COLO829 (cell line): Measurements from ENCODE around the gene RFX3.

Experiments
- DNase-seq: peaks from one replicate; pipeline ENCODE4 v3.0.0; 2012; ENCODE audit warnings: low spot score

Gene RFX3

GRCh38 chr9:3433066-3433465, 92.7 kb downstream of the RFX3 start:
- DNase-seq = no peak

GRCh38 chr9:3431890-3432289, 93.9 kb downstream of the RFX3 start:
- DNase-seq = no peak

- DNase-seq = no peak
Measured at GRCh38 chr9:3419893-3420292, 105.9 kb downstream of the RFX3 start.

GRCh38 chr9:3415906-3416305, 109.9 kb downstream of the RFX3 start:
- DNase-seq = no peak

- DNase-seq = no peak
Measured at GRCh38 chr9:3413984-3414383, 111.8 kb downstream of the RFX3 start.

GRCh38 chr9:3410461-3410860, 115.3 kb downstream of the RFX3 start:
- DNase-seq = no peak

GRCh38 chr9:3409453-3409852, 116.3 kb downstream of the RFX3 start:
- DNase-seq = no peak

- DNase-seq = peak; percentile 11
Measured at GRCh38 chr9:3403315-3403714, 122.5 kb downstream of the RFX3 start.

- peak; percentile 33 for DNase-seq
Measured at GRCh38 chr9:3401221-3401954, 124.4 kb downstream of the RFX3 start.

- no peak for DNase-seq
Measured at GRCh38 chr9:3398232-3398648, 127.6 kb downstream of the RFX3 start.

- DNase-seq = no peak
Measured at GRCh38 chr9:3397766-3398165, 128.0 kb downstream of the RFX3 start.

GRCh38 chr9:3391414-3391813, 134.4 kb downstream of the RFX3 start:
- DNase-seq = no peak

- no peak for DNase-seq
Measured at GRCh38 chr9:3386753-3387152, 139.0 kb downstream of the RFX3 start.

- DNase-seq = no peak
Measured at GRCh38 chr9:3385871-3386270, 139.9 kb downstream of the RFX3 start.

GRCh38 chr9:3371842-3372241, 154.0 kb downstream of the RFX3 start:
- DNase-seq = no peak

GRCh38 chr9:3370715-3371114, 155.1 kb downstream of the RFX3 start:
- no peak for DNase-seq

GRCh38 chr9:3367185-3367584, 158.6 kb downstream of the RFX3 start:
- DNase-seq = peak; percentile 1

GRCh38 chr9:3361689-3362392, 164.0 kb downstream of the RFX3 start:
- no peak for DNase-seq

GRCh38 chr9:3361116-3361515, 164.7 kb downstream of the RFX3 start:
- DNase-seq = no peak

- no peak for DNase-seq
Measured at GRCh38 chr9:3360245-3360644, 165.6 kb downstream of the RFX3 start.

- DNase-seq = no peak
Measured at GRCh38 chr9:3359778-3360177, 166.0 kb downstream of the RFX3 start.

- DNase-seq = no peak
Measured at GRCh38 chr9:3359048-3359692, 166.6 kb downstream of the RFX3 start.

GRCh38 chr9:3348169-3348568, 177.6 kb downstream of the RFX3 start:
- DNase-seq = no peak
